Measurements from ENCODE around the gene MAPK1IP1L. TPM values are rescaled to one million over a fixed set of nuclear protein-coding genes. Genes with fewer than 3 reads are reported as not detected.

The MAPK1IP1L gene
- polyA plus RNA-seq, 1 of the 3 experiments (the other 2 are of a cell fraction): 129 TPM

GRCh38 chr14:55043528-55043927 lies 7.9 kb upstream of the MAPK1IP1L start (continued):
- no peak for TF ChIP-seq EZH2phosphoT487 (IDR thresholded peaks at IDR 0.05; ENCODE audit: borderline replicate concordance, low read depth)
- TF ChIP-seq EP300 (IDR thresholded peaks at IDR 0.05; ENCODE audit: borderline replicate concordance in 1 of 2, low read depth in 1 of 2, low read length in 1 of 2): no peak
- no peak for TF ChIP-seq SIN3A (IDR thresholded peaks at IDR 0.05; ENCODE audit: borderline replicate concordance, low read depth, low read length)
- TF ChIP-seq GABPA (IDR thresholded peaks at IDR 0.05; ENCODE audit: low read depth): no peak
- TF ChIP-seq FOXM1 (IDR thresholded peaks at IDR 0.05; ENCODE audit: low read depth): no peak
- no peak for TF ChIP-seq RXRA (IDR thresholded peaks at IDR 0.05; ENCODE audit: borderline replicate concordance, low read depth)
- no peak for TF ChIP-seq SMC3 (IDR thresholded peaks at IDR 0.05; ENCODE audit: low read depth, low read length)
- no peak for TF ChIP-seq MXI1 (IDR thresholded peaks at IDR 0.05; ENCODE audit: low read depth, low read length)
- no peak for TF ChIP-seq CHD2 (IDR thresholded peaks at IDR 0.05; ENCODE audit: low read length, partially characterized antibody)
- no peak for TF ChIP-seq TEAD4 (IDR thresholded peaks at IDR 0.05; ENCODE audit: borderline replicate concordance, insufficient read depth)

- Histone ChIP-seq H3K27ac (ENCODE audit: low read depth in 2 of 2, low read length in 1 of 2) (no peak overlapping the region), H4K20me1 (ENCODE audit: insufficient read depth) (no peaks in the 10 kb centered on the region), H3K9me2 (no peaks in the 10 kb centered on the region), H3K9me3 (no peaks in the 10 kb centered on the region), H3K4me2 (no peak overlapping the region), H2AFZ (ENCODE audit: low read depth) (no peak overlapping the region), H3K79me2 (ENCODE audit: insufficient read depth) (peaks cover 17% of the 10 kb centered on the region), H3K36me3 (replicated peaks in 1 of 2; ENCODE audit: control insufficient read depth in 1 of 2, insufficient read depth in 2 of 2, low read length in 1 of 2) (peaks cover 38% of the 10 kb centered on the region in 2 experiments), H3K27me3 (ENCODE audit: insufficient read depth) (no peaks in the 10 kb centered on the region), H3K4me1 (ENCODE audit: control insufficient read depth in 1 of 2, insufficient read depth in 2 of 2, low read depth in 1 of 2, low read length in 1 of 2) (no peaks in the 10 kb centered on the region; a peak in 2 of 4 replicates), H3K4me3 (ENCODE audit: low read depth in 2 of 2, low read length in 1 of 2) (no peak overlapping the region), H3K9ac (no peak overlapping the region), H3F3A (replicated peaks; ENCODE audit: insufficient read depth) (peaks cover 20% of the 10 kb centered on the region)
- CTCF ChIA-PET: interaction anchor here (1.7 kb wide), 1 partner anchor 11 kb away, joined by 6 read pairs; no protein-coding TSS in a partner anchor
- POLR2A ChIA-PET: interaction anchor here (1.7 kb wide), 1 partner anchor 18 kb away, joined by 5 read pairs; the partner anchor contains the start of genes SOCS4 and WDHD1
- TF ChIP-seq FOXJ3 (CRISPR knock-in tag; IDR thresholded peaks at IDR 0.05) (no peak), EZH2phosphoT487 (IDR thresholded peaks at IDR 0.05; ENCODE audit: borderline replicate concordance, low read depth) (no peak), TEAD4 (IDR thresholded peaks at IDR 0.05; ENCODE audit: borderline replicate concordance, insufficient read depth) (no peak), SIN3A (IDR thresholded peaks at IDR 0.05; ENCODE audit: borderline replicate concordance, low read depth, low read length) (no peak), MEF2A (IDR thresholded peaks at IDR 0.05; ENCODE audit: borderline replicate concordance, low read depth) (no peak), ELF1 (IDR thresholded peaks at IDR 0.05) (no peak), ZBTB33 (IDR thresholded peaks at IDR 0.05; ENCODE audit: borderline replicate concordance, low read depth) (no peak), NRF1 (IDR thresholded peaks at IDR 0.05; ENCODE audit: low read depth, low read length) (no peak), TCF12 (IDR thresholded peaks at IDR 0.05) (no peak), CHD2 (IDR thresholded peaks at IDR 0.05; ENCODE audit: low read length, partially characterized antibody) (no peak), USF2 (IDR thresholded peaks at IDR 0.05; ENCODE audit: borderline replicate concordance, low read depth, low read length) (no peak), POLR2AphosphoS5 (IDR thresholded peaks at IDR 0.05; ENCODE audit: low read depth, low read length) (no peak), FOXM1 (IDR thresholded peaks at IDR 0.05; ENCODE audit: low read depth) (no peak), GATA2 (CRISPR knock-in tag; IDR thresholded peaks at IDR 0.05) (no peak), EP300 (IDR thresholded peaks at IDR 0.05; ENCODE audit: borderline replicate concordance in 1 of 2, low read depth in 1 of 2, low read length in 1 of 2) (no peak), GABPA (IDR thresholded peaks at IDR 0.05; ENCODE audit: low read depth) (no peak)
- DNase-seq: no peak
Measured at GRCh38 chr14:55045087-55045486, 6.4 kb upstream of the MAPK1IP1L start.
